ENCODE measurements around the gene ZNRD2.
A peak's percentile ranks its signal among the peaks of the same experiment; 100 is the strongest.

Gene ZNRD2

GRCh38 chr11:65593518-65594414, 23.5 kb downstream of the ZNRD2 start:
- H3K4me3 ChIP-seq (ENCODE audit: low read depth, low read length) = no peak overlapping the region
- peak; percentile 81 for TF ChIP-seq CTCF (IDR thresholded peaks at IDR 0.05; ENCODE audit: borderline replicate concordance, insufficient read depth, low read depth, low read length)

- no peak overlapping the region for H3K4me3 ChIP-seq (ENCODE audit: low read depth, low read length)
- TF ChIP-seq CTCF (IDR thresholded peaks at IDR 0.05; ENCODE audit: borderline replicate concordance, insufficient read depth, low read depth, low read length) = no peak
These were observed 24.9 kb downstream of the ZNRD2 start for GRCh38 chr11:65595131-65595530.

- TF ChIP-seq CTCF (IDR thresholded peaks at IDR 0.05; ENCODE audit: borderline replicate concordance, insufficient read depth, low read depth, low read length) = no peak
- no peak within 1 kb of the TSS for H3K4me3 ChIP-seq (ENCODE audit: low read depth, low read length)
These were observed 25.4 kb downstream of the ZNRD2 start, which contains the start of gene KCNK7 for GRCh38 chr11:65595543-65596281. KCNK7 (minus strand) TSS chr11:65595800; CDS start chr11:65595772, 28 bp downstream.

- H3K4me3 ChIP-seq (ENCODE audit: low read depth, low read length) = no peak overlapping the region
- TF ChIP-seq CTCF (IDR thresholded peaks at IDR 0.05; ENCODE audit: borderline replicate concordance, insufficient read depth, low read depth, low read length) = no peak
These were observed 26.2 kb downstream of the ZNRD2 start for GRCh38 chr11:65596520-65596919.

GRCh38 chr11:65598258-65598699, 28.0 kb downstream of the ZNRD2 start:
- H3K4me3 ChIP-seq (ENCODE audit: low read depth, low read length) = no peak overlapping the region

GRCh38 chr11:65599216-65599954, 29.1 kb downstream of the ZNRD2 start:
- TF ChIP-seq CTCF (IDR thresholded peaks at IDR 0.05; ENCODE audit: borderline replicate concordance, insufficient read depth, low read depth, low read length) = no peak
- no peak overlapping the region for H3K4me3 ChIP-seq (ENCODE audit: low read depth, low read length)

More at GRCh38 chr11:65598258-65598699, 28.0 kb downstream of the ZNRD2 start:
- TF ChIP-seq CTCF (IDR thresholded peaks at IDR 0.05; ENCODE audit: borderline replicate concordance, insufficient read depth, low read depth, low read length) = no peak
